OCI-LY1 (cell line): Measurements from ENCODE around the gene TIE1.

Source experiments
- H2AFZ ChIP-seq: fragments of 200-600 bp; sonication (generic), shearing (Covaris generic); 2 replicates; pipeline ENCODE4 v1.6.0; 2014; ENCODE audit warnings: antibody characterized with exemption, mild to moderate bottlenecking, low read length
- H3F3A ChIP-seq: fragments of 200-600 bp; sonication (generic), shearing (Covaris generic); 2 replicates; pipeline ENCODE4 v1.6.0; 2014; ENCODE audit warnings: mild to moderate bottlenecking, antibody characterized with exemption, low read length, moderate library complexity; ENCODE audit not compliant: insufficient read depth
- H3K27ac ChIP-seq: fragments of 200-600 bp; sonication (generic); 2 replicates; pipeline ENCODE4 v1.5.1; 2014; ENCODE audit warnings: low read length, mixed run types, mild to moderate bottlenecking, low read depth; ENCODE audit not compliant: poor library complexity, severe bottlenecking
- H3K27me3 ChIP-seq: fragments of 200-600 bp; sonication (generic); 2 replicates; pipeline ENCODE4 v1.6.0; 2014; ENCODE audit warnings: antibody characterized with exemption, mild to moderate bottlenecking, low read length, moderate library complexity; ENCODE audit not compliant: insufficient read depth
- H3K36me3 ChIP-seq: fragments of 200-600 bp; sonication (generic); 2 replicates; pipeline ENCODE4 v1.6.1; 2014; ENCODE audit warnings: mild to moderate bottlenecking, antibody characterized with exemption, low read length, moderate library complexity, mixed read lengths; ENCODE audit not compliant: insufficient read depth
- H3K4me1 ChIP-seq: fragments of 200-600 bp; sonication (generic); 2 replicates; pipeline ENCODE4 v1.5.1; 2014; ENCODE audit warnings: mild to moderate bottlenecking, low read length, moderate library complexity; ENCODE audit not compliant: insufficient read depth, severe bottlenecking
- H3K4me2 ChIP-seq: fragments of 200-600 bp; sonication (generic), shearing (Covaris generic); 2 replicates; pipeline ENCODE4 v1.6.1; 2014; ENCODE audit warnings: low read length
- H3K4me3 ChIP-seq: fragments of 200-600 bp; sonication (generic); 2 replicates; pipeline ENCODE4 v1.5.1; 2014; ENCODE audit warnings: low read length, low read depth, mild to moderate bottlenecking, mixed read lengths; ENCODE audit not compliant: poor library complexity, severe bottlenecking
- H3K79me2 ChIP-seq: fragments of 200-600 bp; shearing (Covaris generic); 2 replicates; pipeline ENCODE4 v1.6.1; 2016; ENCODE audit warnings: mixed run types, low read length, mixed read lengths; ENCODE audit not compliant: insufficient read depth
- H3K9ac ChIP-seq: fragments of 200-600 bp; sonication (generic), shearing (Covaris generic); 2 replicates; pipeline ENCODE4 v1.6.1; 2014; ENCODE audit warnings: mild to moderate bottlenecking, low read length, mixed read lengths
- H3K9me2 ChIP-seq: fragments of 200-600 bp; sonication (generic), shearing (Covaris generic); 2 replicates; pipeline ENCODE4 v1.6.1; 2014; ENCODE audit warnings: low read depth, mild to moderate bottlenecking, low read length, mixed read lengths
- H3K9me3 ChIP-seq: fragments of 200-600 bp; shearing (Covaris generic); 2 replicates; pipeline ENCODE4 v1.6.1; 2014; ENCODE audit warnings: low read length, mixed read lengths
- H4K20me1 ChIP-seq: fragments of 200-600 bp; sonication (generic), shearing (Covaris generic); 2 replicates; pipeline ENCODE4 v1.6.0; 2016; ENCODE audit warnings: mild to moderate bottlenecking, low read length; ENCODE audit not compliant: insufficient read depth
- CTCF ChIP-seq: fragments of 200-600 bp; sonication (generic), shearing (Covaris generic); IDR thresholded peaks from 2 replicates; pipeline ENCODE4 v1.5.1; 2017; ENCODE audit warnings: mild to moderate bottlenecking, antibody characterized with exemption, low read length, moderate library complexity, mixed read lengths
- EZH2 ChIP-seq: fragments of 200-600 bp; sonication (generic), shearing (Covaris generic); IDR thresholded peaks from 2 replicates; pipeline ENCODE4 v1.8.0; 2017; ENCODE audit warnings: borderline replicate concordance, mixed run types, mild to moderate bottlenecking, antibody characterized with exemption, low read length, moderate library complexity, mixed read lengths

TIE1 gene

GRCh38 chr1:43276673-43277072, 24.1 kb upstream of the TIE1 start:
- Histone ChIP-seq H3K27me3 (peaks cover 6% of the 10 kb centered on the region), H3K9ac (no peak overlapping the region), H3K9me3 (no peaks in the 10 kb centered on the region), H4K20me1 (no peaks in the 10 kb centered on the region), H3F3A (no peaks in the 10 kb centered on the region), H3K79me2 (no peaks in the 10 kb centered on the region), H3K4me1 (no peaks in the 10 kb centered on the region), H3K9me2 (no peaks in the 10 kb centered on the region), H3K4me3 (no peak overlapping the region), H2AFZ (no peak overlapping the region), H3K36me3 (no peaks in the 10 kb centered on the region), H3K4me2 (no peak overlapping the region), H3K27ac (no peak overlapping the region)
- TF ChIP-seq CTCF = no peak
- TF ChIP-seq EZH2 = no peak

GRCh38 chr1:43277116-43277876, 23.5 kb upstream of the TIE1 start:
- Histone ChIP-seq H3K27me3 (peaks cover 6% of the 10 kb centered on the region), H3K4me2 (no peak overlapping the region), H2AFZ (no peak overlapping the region), H3F3A (no peaks in the 10 kb centered on the region), H3K4me3 (no peak overlapping the region), H3K9me2 (no peaks in the 10 kb centered on the region), H4K20me1 (no peaks in the 10 kb centered on the region), H3K36me3 (no peaks in the 10 kb centered on the region), H3K4me1 (no peaks in the 10 kb centered on the region), H3K9me3 (no peaks in the 10 kb centered on the region), H3K9ac (no peak overlapping the region), H3K79me2 (no peaks in the 10 kb centered on the region), H3K27ac (no peak overlapping the region)
- TF ChIP-seq EZH2 (no peak), CTCF (no peak)

GRCh38 chr1:43279161-43279560, 21.6 kb upstream of the TIE1 start:
- Histone ChIP-seq H4K20me1 (no peaks in the 10 kb centered on the region), H3K9ac (no peak overlapping the region), H3K4me2 (no peak overlapping the region), H3K36me3 (no peaks in the 10 kb centered on the region), H3F3A (no peaks in the 10 kb centered on the region), H3K4me3 (no peak overlapping the region), H3K9me2 (no peaks in the 10 kb centered on the region), H3K4me1 (no peaks in the 10 kb centered on the region), H2AFZ (no peak overlapping the region), H3K27me3 (peaks cover 6% of the 10 kb centered on the region; the same call in 1 of the 2 replicates), H3K9me3 (no peaks in the 10 kb centered on the region), H3K79me2 (no peaks in the 10 kb centered on the region), H3K27ac (no peak overlapping the region)
- TF ChIP-seq EZH2 (no peak), CTCF (no peak)
